Measurements from ENCODE around the gene TSPAN18. TPM values are rescaled to one million over a fixed set of nuclear protein-coding genes. Genes with fewer than 3 reads are reported as not detected.

Gene TSPAN18
- total RNA-seq, 2 donors from 2014 or later = 3.4 to 13.4 TPM

DNA sequence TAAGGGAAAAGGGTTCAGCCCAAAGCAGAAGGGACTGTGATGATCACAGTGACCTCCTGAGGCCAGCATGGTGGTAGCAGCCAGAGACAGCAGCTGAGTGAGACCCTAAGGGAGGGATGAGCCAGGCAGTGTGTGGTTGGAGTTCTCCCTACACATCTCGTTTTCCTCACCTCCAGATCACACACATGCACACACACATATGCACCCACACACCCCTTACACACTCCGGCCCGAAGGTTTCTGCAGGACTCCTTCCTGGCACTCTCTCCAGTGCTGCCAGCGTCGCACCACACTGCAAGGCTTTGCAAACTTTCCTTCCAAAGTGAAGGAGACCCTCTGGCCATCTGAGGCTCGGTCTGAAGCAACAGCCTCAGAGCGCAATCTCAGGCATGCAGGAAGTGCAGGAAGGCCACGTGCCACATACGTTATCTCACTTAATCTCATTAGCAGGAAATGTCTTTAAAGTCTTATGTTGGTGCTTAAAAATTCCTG, 250.8 kb downstream of the TSPAN18 start:
- no peak for DNase-seq
- H3K4me1 ChIP-seq = peaks cover 16% of the 10 kb centered on the region
- peak overlapping the region in 1 of 2 donors; percentile 55 for H3K9ac ChIP-seq (ENCODE audit: low read depth in 2 of 2, low read length in 2 of 2)
- intact Hi-C loops (cut with DNase I) = no loop called here
- H3K36me3 ChIP-seq = no peaks in the 10 kb centered on the region
- no peaks in the 10 kb centered on the region for H3K9me3 ChIP-seq
- no peaks in the 10 kb centered on the region for H3K27me3 ChIP-seq
- TF ChIP-seq, protein P1, sequence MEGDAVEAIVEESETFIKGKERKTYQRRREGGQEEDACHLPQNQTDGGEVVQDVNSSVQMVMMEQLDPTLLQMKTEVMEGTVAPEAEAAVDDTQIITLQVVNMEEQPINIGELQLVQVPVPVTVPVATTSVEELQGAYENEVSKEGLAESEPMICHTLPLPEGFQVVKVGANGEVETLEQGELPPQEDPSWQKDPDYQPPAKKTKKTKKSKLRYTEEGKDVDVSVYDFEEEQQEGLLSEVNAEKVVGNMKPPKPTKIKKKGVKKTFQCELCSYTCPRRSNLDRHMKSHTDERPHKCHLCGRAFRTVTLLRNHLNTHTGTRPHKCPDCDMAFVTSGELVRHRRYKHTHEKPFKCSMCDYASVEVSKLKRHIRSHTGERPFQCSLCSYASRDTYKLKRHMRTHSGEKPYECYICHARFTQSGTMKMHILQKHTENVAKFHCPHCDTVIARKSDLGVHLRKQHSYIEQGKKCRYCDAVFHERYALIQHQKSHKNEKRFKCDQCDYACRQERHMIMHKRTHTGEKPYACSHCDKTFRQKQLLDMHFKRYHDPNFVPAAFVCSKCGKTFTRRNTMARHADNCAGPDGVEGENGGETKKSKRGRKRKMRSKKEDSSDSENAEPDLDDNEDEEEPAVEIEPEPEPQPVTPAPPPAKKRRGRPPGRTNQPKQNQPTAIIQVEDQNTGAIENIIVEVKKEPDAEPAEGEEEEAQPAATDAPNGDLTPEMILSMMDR (IDR thresholded peaks at IDR 0.05) = peak; percentile 27
- H3K27ac ChIP-seq = peak overlapping the region; percentile 92
- no peak overlapping the region for H3K4me3 ChIP-seq

DNA sequence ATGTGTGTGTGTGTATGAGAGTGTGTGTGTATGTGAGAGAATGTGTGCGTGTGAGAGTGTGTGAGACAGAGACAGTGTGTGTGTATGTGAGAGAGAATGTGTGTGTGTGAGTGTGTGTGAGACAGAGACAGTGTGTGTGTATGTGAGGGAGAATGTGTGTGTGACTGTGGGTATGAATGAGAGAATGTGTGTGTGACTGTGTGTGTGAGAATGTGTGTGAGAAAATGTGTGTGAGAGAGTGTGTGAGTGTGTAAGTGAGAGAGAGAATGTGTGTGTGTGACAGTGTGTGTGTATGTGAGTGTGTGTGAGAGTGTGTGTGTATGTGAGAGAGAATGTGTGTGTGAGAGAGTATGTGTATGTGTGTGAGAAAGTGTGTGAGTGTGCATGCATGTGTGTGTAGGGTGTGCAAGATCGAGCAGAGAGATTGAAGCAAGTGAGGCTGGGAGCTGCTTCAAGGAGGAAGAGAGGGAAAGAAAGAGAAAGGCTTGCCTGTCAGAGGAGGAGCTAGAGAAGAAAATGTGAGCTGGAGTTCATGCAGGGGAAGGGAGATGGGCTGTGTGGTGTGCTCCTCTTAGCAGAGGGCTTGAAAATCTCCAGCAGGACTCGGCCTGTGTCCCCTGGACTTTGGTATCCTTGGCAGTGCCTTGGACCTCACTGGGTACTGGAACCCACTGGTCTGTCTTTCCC, 251.7 kb downstream of the TSPAN18 start:
- H3K4me3 ChIP-seq = no peak overlapping the region
- peaks cover 16% of the 10 kb centered on the region for H3K4me1 ChIP-seq
- TF ChIP-seq, protein P1 (IDR thresholded peaks at IDR 0.05) = no peak
- H3K36me3 ChIP-seq = no peaks in the 10 kb centered on the region
- intact Hi-C loops (cut with DNase I) = no loop called here
- H3K27me3 ChIP-seq = no peaks in the 10 kb centered on the region
- H3K9ac ChIP-seq (ENCODE audit: low read depth in 2 of 2, low read length in 2 of 2) = peak overlapping the region in 1 of 2 donors; percentile 55
- no peaks in the 10 kb centered on the region for H3K9me3 ChIP-seq
- no peak for DNase-seq
- peak overlapping the region; percentile 92 for H3K27ac ChIP-seq

GRCh38 chr11:44978961-44979331, 252.2 kb downstream of the TSPAN18 start:
- H3K4me3 ChIP-seq = no peak overlapping the region
- H3K36me3 ChIP-seq = no peaks in the 10 kb centered on the region
- TF ChIP-seq, protein P1 (IDR thresholded peaks at IDR 0.05) = no peak
- peak; percentile 93 for DNase-seq
- intact Hi-C loops (cut with DNase I) = no loop called here
- H3K4me1 ChIP-seq = peaks cover 16% of the 10 kb centered on the region
- H3K27ac ChIP-seq = peak overlapping the region; percentile 92
- peak overlapping the region in 1 of 2 donors; percentile 55 for H3K9ac ChIP-seq (ENCODE audit: low read depth in 2 of 2, low read length in 2 of 2)
- no peaks in the 10 kb centered on the region for H3K27me3 ChIP-seq
- no peaks in the 10 kb centered on the region for H3K9me3 ChIP-seq

DNA sequence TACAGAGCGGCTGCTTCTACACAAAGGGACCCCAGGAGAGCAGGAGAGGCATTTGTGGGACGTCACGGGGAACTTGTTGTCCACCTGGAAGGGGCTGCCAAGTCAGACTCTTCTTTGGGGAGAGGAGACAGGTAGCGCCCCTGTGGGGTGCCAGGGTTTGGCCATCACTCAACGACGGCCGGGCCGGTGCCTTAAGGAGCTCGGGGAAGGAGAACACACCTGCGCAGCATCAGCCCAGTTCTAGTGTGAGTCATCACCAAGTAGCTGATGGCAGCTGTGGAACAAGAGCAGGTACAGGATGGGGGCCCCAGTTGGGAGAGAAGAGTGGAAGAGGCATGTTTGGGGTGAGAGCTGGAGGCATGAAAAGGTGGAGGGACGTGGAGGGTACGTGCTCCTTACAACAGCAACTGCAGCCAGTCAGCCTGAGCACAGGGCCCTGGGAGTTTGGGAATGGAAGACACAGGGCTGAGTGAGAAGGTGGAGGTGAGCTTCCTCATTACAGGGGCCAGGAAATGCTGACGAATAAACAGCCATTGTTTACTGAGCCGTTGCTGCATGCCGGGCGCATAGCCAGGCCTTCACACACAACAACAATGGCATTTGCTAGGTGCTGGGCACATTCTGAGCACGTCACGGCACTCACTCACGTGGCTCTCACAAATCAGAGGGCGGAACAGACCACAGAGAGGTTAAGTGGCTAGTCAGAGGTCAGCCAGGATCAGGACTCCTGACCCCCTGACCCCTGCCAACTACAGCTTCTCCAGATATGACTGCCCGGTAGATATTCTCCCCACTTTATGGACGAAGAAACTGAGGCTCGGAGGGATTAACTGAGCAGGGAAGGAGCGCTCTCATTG, 253.0 kb downstream of the TSPAN18 start:
- TF ChIP-seq, protein P1 (IDR thresholded peaks at IDR 0.05) = no peak
- Histone ChIP-seq H3K27ac (peak overlapping the region; percentile 92), H3K9me3 (no peaks in the 10 kb centered on the region), H3K36me3 (no peaks in the 10 kb centered on the region), H3K27me3 (no peaks in the 10 kb centered on the region), H3K4me1 (peaks cover 16% of the 10 kb centered on the region), H3K9ac (ENCODE audit: low read depth in 2 of 2, low read length in 2 of 2) (peak overlapping the region; percentile 31 to 55), H3K4me3 (peak overlapping the region; percentile 9)
- peak; percentile 90 for DNase-seq
- intact Hi-C loops (cut with DNase I) = no loop called here

GRCh38 chr11:44980533-44981427, 254.0 kb downstream of the TSPAN18 start:
- Histone ChIP-seq H3K4me1 (peaks cover 16% of the 10 kb centered on the region), H3K9ac (ENCODE audit: low read depth in 2 of 2, low read length in 2 of 2) (peak overlapping the region in 1 of 2 donors; percentile 55), H3K27ac (peak overlapping the region; percentile 92), H3K27me3 (no peaks in the 10 kb centered on the region), H3K4me3 (no peak overlapping the region), H3K9me3 (no peaks in the 10 kb centered on the region), H3K36me3 (no peaks in the 10 kb centered on the region)
- TF ChIP-seq, protein P1 (IDR thresholded peaks at IDR 0.05) = no peak
- intact Hi-C loops (cut with DNase I) = no loop called here
- DNase-seq = peak; percentile 74

All from colonic mucosa (tissue), 4 donors.